SJSA1 (cell line): ENCODE results near the gene NFIB. TPM values are rescaled to one million over a fixed set of nuclear protein-coding genes. Genes with fewer than 3 reads are reported as not detected.

Experiments
- DNase-seq, 2 experiments: peaks; one replicate each; pipeline ENCODE4 v3.0.0-alpha.2; 2015 to 2020; ENCODE audit warnings: low spot score in 2 of 2, low read depth in 1 of 2
- H3K27ac ChIP-seq: fragments of 250-450 bp; sonication (Bioruptor Pico); 2 replicates; pipeline ENCODE4 v1.5.1; 2020; ENCODE audit warnings: mild to moderate bottlenecking, moderate library complexity
- H3K27me3 ChIP-seq: fragments of 250-450 bp; sonication (Bioruptor Pico); replicated peaks from 2 replicates; pipeline ENCODE4 v1.5.1; 2020; ENCODE audit warnings: mild to moderate bottlenecking, moderate library complexity
- H3K36me3 ChIP-seq: fragments of 250-450 bp; sonication (Bioruptor Pico); 2 replicates; pipeline ENCODE4 v1.5.1; 2020; ENCODE audit warnings: mild to moderate bottlenecking
- H3K4me1 ChIP-seq: fragments of 250-450 bp; sonication (Bioruptor Pico); replicated peaks from 2 replicates; pipeline ENCODE4 v1.6.1; 2021; ENCODE audit warnings: mild to moderate bottlenecking
- H3K4me3 ChIP-seq: fragments of 250-450 bp; sonication (Bioruptor Pico); 2 replicates; pipeline ENCODE4 v1.5.1; 2020; ENCODE audit warnings: mild to moderate bottlenecking
- H3K9me3 ChIP-seq: fragments of 250-450 bp; sonication (Bioruptor Pico); replicated peaks from 2 replicates; pipeline ENCODE4 v1.5.1; 2020; ENCODE audit warnings: mild to moderate bottlenecking
- total RNA-seq: library from RNA; depleted of rRNA; stranded (reverse); fragments of >200 nt; shearing (Covaris generic); gene quantifications from 2 replicates; pipeline ENCODE4 v1.2.3, GENCODE V29; 2014

NFIB gene
- total RNA-seq, 1 experiment from 2014 or later: 7.6 TPM

GRCh38 chr9:14340994-14341393 is 27.1 kb upstream of the NFIB start:
- Histone ChIP-seq H3K27ac (no peak overlapping the region), H3K9me3 (no peaks in the 10 kb centered on the region), H3K4me1 (peaks cover 5% of the 10 kb centered on the region; the same call in 1 of the 2 replicates), H3K4me3 (no peak overlapping the region), H3K27me3 (no peaks in the 10 kb centered on the region), H3K36me3 (no peaks in the 10 kb centered on the region)
- no peak for DNase-seq

DNA sequence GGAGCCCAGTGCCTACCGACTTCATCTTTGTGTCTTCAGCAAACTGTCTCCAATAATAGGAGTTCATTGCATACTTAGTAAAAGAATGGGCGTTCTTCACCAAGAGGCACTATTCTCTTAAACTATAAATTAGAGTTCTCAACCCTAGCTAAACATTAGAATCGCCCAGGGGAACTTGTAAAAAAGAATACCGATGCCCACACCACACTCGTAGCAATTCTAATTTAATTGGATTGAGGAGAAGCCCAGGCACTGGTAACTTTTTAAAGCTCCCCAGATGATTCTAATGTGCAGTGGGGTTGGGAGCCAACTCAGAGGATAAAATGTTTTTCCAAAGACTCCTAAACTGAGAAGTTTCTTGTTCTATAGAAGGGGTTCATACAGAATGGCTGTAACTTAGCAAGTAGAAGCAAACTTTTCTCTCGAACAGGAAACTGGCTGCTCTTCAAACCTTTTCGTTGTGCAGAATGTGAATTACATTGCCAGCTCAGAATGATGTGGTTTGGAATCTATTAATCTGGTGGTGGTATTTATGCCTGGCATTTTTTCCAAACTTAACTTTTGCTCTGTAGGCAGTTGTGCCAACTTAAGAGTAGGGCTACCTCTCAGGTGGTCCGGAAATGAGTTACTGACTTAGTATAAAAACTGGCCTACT is 26.4 kb upstream of the NFIB start:
- Histone ChIP-seq H3K27me3 (no peaks in the 10 kb centered on the region), H3K4me3 (no peak overlapping the region), H3K9me3 (no peaks in the 10 kb centered on the region), H3K4me1 (peaks cover 5% of the 10 kb centered on the region; the same call in 1 of the 2 replicates), H3K36me3 (no peaks in the 10 kb centered on the region), H3K27ac (no peak overlapping the region)
- DNase-seq: no peak

DNA sequence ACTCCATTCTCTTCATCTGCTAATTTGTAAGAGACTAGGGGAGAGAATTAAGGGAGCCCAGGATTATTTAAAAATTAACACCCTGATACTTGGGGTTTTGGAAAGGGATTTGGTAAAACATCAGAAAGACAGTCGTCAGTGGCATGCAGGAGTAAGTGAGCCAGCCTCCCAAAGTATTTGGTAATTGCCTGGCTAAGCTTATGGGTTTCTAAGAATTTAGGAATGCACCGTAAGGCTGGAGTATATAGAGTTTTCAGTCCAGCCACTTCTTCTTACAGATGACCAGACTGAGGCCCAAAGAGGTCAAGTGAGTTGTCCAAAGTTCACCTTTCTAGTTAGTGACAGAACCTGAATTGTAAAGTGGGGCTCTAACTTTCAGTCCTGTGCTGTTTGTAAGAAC is 25.8 kb upstream of the NFIB start:
- peaks cover 5% of the 10 kb centered on the region; the same call in 1 of the 2 replicates for H3K4me1 ChIP-seq
- no peak for DNase-seq
- H3K27me3 ChIP-seq: no peaks in the 10 kb centered on the region

DNA sequence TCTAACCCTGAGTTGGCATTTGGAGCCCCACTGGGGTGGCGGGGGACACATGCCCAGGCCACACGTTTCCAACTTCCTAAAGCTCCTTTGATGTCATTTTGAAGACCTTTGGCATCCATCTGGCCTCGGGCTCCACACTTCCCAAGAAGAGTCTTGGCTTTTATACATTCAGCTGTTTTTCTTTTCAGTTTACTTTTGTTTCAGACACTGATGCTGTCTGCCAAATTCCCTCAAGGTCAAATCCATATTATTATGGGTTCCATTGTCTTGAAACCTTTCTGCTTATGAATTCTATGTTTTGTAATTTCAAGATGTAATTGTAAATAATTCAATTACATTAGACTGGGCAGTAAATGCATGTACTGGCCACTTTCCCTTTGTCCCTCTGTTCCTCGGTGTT is 23.7 kb upstream of the NFIB start:
- Histone ChIP-seq H3K36me3 (no peaks in the 10 kb centered on the region), H3K27ac (no peak overlapping the region), H3K9me3 (no peaks in the 10 kb centered on the region), H3K4me3 (no peak overlapping the region), H3K27me3 (no peaks in the 10 kb centered on the region), H3K4me1 (no peaks in the 10 kb centered on the region)
- DNase-seq: no peak

More for the DNA sequence above, 25.8 kb upstream of the NFIB start:
- H3K27ac ChIP-seq: no peak overlapping the region
- H3K9me3 ChIP-seq: no peaks in the 10 kb centered on the region
- H3K36me3 ChIP-seq: no peaks in the 10 kb centered on the region
- H3K4me3 ChIP-seq: no peak overlapping the region

DNA sequence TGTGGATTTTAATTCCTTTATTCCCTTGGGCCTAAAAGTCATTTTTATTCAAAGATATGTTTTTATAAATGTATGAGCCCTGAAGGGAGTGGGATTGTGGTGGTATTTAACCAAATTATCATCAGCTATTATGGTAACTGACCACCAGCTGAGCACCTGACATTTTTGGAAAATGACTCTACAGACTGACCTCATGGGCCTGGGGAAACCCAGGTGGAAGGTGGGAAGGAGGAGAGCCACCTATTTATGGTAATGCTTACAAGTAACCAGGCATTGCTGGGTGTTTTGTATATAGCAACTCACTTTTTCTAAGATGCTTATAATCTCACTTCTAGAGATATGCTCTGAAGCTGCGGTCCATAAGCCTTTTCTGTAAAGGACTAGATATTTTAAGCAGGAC is 22.3 kb upstream of the NFIB start:
- Histone ChIP-seq H3K4me3 (no peak overlapping the region), H3K27me3 (no peaks in the 10 kb centered on the region), H3K27ac (no peak overlapping the region), H3K4me1 (no peaks in the 10 kb centered on the region), H3K9me3 (no peaks in the 10 kb centered on the region), H3K36me3 (no peaks in the 10 kb centered on the region)
- no peak for DNase-seq

DNA sequence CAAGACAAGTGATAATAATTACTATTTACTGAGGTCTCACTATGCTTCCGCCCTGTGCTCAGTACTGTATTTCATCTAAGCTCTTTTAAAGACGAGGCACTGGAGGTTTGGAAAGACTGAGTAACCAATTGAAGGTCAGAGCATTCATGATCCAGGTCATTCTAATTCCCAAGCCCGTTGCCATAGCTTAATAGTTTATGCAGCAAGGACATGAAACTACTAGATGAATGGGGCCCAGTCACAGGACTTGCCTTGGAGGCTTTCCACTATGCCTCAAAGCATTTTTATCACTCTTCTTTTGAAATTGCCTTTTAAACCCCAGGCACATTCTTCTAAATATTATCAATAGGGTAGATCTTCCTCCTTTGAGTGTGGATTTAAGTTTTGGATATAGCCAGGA is 17.2 kb upstream of the NFIB start:
- Histone ChIP-seq H3K4me1 (no peaks in the 10 kb centered on the region), H3K27ac (no peak overlapping the region), H3K4me3 (no peak overlapping the region), H3K36me3 (no peaks in the 10 kb centered on the region), H3K27me3 (no peaks in the 10 kb centered on the region), H3K9me3 (no peaks in the 10 kb centered on the region)
- no peak for DNase-seq

DNA sequence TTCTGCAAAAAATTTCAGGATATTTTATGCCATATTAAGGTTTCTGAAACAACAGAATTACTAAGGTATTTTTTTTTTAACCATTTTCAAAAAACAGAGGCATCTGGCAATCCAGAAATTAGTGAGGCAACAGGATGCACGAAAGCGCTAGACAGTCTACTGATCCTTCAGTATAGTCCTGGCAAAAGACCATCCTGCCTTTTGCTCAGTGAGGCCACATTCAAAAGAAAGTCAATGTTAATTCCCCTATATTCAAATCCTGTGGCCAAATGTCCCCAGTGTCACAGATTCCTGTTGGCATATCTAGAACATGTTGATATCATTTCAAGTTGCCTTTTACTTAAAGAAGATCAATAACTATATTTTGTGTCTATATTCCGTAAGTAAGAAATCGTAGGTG is 13.1 kb upstream of the NFIB start:
- Histone ChIP-seq H3K27me3 (no peaks in the 10 kb centered on the region), H3K4me1 (no peaks in the 10 kb centered on the region), H3K27ac (no peak overlapping the region), H3K9me3 (no peaks in the 10 kb centered on the region), H3K4me3 (no peak overlapping the region), H3K36me3 (no peaks in the 10 kb centered on the region)
- no peak for DNase-seq

DNA sequence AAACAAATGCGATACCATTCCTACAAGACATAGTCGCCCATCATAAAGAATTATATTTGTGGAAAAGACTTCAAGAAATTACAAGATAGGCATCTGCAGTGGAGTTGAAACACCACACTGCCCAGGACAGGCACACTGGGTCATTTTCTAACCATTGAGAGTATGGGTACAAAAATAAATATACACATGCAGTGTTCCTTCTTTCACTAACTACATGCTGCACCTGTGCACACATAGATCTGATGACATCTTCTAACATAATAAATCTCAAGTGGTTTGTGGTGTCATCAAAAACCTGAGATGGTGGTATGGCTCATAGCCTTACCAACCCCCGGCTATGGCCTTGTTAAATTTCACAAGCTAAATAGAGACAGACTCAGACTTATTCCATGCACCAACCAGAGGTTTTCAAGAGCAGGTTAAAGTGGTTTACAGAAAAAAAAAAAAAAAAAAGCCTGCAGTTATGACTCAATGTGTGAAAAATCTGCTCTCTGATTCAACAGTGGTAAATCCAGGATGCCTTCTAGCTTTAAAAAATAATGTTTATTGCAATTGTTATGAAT is 12.4 kb upstream of the NFIB start:
- Histone ChIP-seq H3K27ac (no peak overlapping the region), H3K4me3 (no peak overlapping the region), H3K36me3 (no peaks in the 10 kb centered on the region), H3K27me3 (no peaks in the 10 kb centered on the region), H3K4me1 (peaks cover 4% of the 10 kb centered on the region), H3K9me3 (no peaks in the 10 kb centered on the region)
- peak in 1 of 2 experiments; percentile 28 for DNase-seq

DNA sequence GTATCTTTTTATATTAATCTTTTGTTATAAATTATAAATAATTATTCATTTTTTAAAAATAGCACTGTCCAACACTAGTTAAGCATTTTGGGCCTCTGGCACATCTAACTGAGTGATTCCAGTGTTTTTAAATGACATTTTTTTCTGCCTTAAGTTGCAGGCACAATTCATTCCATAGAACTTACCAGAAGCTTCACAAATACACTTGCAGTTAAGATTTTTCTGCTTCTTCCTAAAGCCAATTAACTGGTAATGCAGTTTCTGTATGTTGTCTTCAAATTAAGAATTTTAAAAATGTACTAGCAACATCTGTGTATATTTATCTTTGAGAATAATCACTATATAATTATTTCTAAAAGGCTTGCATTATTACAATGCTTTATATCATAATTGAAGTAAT is 11.2 kb upstream of the NFIB start:
- Histone ChIP-seq H3K27me3 (no peaks in the 10 kb centered on the region), H3K27ac (no peak overlapping the region), H3K4me1 (peaks cover 15% of the 10 kb centered on the region), H3K9me3 (no peaks in the 10 kb centered on the region), H3K4me3 (no peak overlapping the region), H3K36me3 (no peaks in the 10 kb centered on the region)
- no peak for DNase-seq

- Histone ChIP-seq H3K9me3 (no peaks in the 10 kb centered on the region), H3K27me3 (no peaks in the 10 kb centered on the region), H3K4me3 (no peak overlapping the region), H3K4me1 (peaks cover 17% of the 10 kb centered on the region), H3K27ac (no peak overlapping the region), H3K36me3 (no peaks in the 10 kb centered on the region)
- DNase-seq: no peak
These were observed 10.2 kb upstream of the NFIB start for GRCh38 chr9:14323985-14324650.

DNA sequence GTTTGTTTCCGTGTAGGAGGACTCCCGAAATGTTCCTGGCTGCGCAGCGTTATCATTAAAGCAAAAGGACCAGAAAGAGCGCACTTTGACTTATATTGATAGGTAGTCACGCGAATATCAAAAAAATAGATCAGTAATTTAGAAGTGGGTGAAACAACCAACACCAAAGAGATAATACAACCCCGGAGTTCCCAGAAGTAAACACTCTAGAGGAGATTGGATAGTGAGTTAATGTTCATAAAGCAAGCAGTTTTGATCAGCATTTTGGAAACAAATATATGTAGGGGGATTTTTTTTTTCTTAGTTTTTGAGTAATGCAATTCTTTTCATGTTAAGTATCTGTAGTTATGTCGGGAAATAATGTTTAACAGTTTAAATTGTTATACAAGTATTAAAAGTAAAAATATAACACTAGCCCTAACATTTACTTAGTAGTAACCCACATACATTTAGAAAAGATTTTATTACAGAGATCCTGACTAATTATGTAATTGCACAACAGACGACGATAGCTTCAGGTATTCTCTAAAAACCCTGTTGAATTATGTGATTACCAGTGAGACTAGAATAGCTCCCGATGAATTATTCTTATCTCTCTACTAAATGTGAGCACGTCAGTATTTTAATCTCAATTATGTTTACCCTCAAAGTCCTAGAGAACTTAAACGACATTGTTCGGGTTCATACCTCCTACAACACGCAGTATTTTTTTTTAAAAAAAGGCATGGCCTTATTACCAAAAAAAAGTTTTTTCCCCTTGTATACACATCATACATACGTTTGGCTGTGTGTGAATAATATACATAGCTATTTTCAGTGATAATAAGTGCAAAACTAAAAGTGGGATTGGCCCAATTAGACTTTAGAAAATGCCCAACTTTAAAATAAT is 9.4 kb upstream of the NFIB start:
- H3K27me3 ChIP-seq: no peaks in the 10 kb centered on the region
- H3K4me3 ChIP-seq: peak overlapping the region; percentile 74
- H3K9me3 ChIP-seq: no peaks in the 10 kb centered on the region
- H3K36me3 ChIP-seq: no peaks in the 10 kb centered on the region
- peak overlapping the region; percentile 88 for H3K27ac ChIP-seq
- DNase-seq: no peak
- H3K4me1 ChIP-seq: peaks cover 17% of the 10 kb centered on the region

GRCh38 chr9:14322211-14323082 is 8.5 kb upstream of the NFIB start:
- Histone ChIP-seq H3K4me1 (peaks cover 17% of the 10 kb centered on the region), H3K27me3 (no peaks in the 10 kb centered on the region), H3K27ac (peak overlapping the region; percentile 88), H3K4me3 (peak overlapping the region; percentile 74), H3K36me3 (no peaks in the 10 kb centered on the region), H3K9me3 (no peaks in the 10 kb centered on the region)
- DNase-seq: peak; percentile 81 to 84

DNA sequence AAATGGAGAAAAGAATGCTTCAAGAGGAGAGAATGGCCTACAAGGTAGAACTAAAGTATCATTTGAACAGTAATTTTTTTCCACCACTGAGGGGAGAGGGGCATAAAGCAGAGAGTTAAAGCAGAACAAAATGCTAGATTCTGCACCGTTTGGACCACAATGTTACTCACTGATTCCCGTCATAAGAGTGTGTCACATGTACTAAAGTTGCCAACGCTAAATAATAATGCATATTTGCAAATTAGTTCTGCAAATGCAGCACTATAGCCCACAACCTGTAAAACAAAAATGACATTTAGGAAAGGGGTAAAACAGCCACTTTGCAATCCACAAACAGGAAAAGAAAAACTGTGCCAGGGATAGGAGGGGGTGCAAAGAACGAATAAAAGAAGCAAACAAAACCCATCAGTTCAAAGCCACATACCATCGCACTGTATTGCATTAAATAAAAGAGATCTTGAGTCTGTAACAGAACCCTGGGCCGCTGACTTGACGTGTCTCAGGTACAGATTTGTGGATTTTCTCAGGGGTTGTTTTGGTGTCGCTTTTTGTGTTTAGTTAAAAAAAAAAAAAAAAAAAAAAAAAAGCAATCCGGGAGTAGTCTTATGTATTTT is 7.7 kb upstream of the NFIB start:
- DNase-seq: no peak
- no peaks in the 10 kb centered on the region for H3K9me3 ChIP-seq
- H3K27ac ChIP-seq: peak overlapping the region; percentile 88; the same call in 1 of the 2 replicates
- H3K36me3 ChIP-seq: no peaks in the 10 kb centered on the region
- H3K4me1 ChIP-seq: peaks cover 17% of the 10 kb centered on the region
- no peaks in the 10 kb centered on the region for H3K27me3 ChIP-seq
- H3K4me3 ChIP-seq: peak overlapping the region; percentile 74
